ENCODE measurements around the gene CDH13. TPM values are rescaled to one million over a fixed set of nuclear protein-coding genes. Genes with fewer than 3 reads are reported as not detected.

Gene CDH13
- total and polyA plus RNA-seq, 2 experiments from 2014 or later: 1.2 to 1.5 TPM

- TF ChIP-seq CTCF (IDR thresholded peaks at IDR 0.05; ENCODE audit: poor library complexity): no peak
- H4K20me1 ChIP-seq (ENCODE audit: insufficient read depth, poor library complexity, severe bottlenecking): no peaks in the 10 kb centered on the region
- no peak overlapping the region for H3K27ac ChIP-seq
- no peak overlapping the region for H3K4me3 ChIP-seq
- no peaks in the 10 kb centered on the region for H3K9me3 ChIP-seq (ENCODE audit: low read depth)
- WGBS (ENCODE audit: low lambda C conversion rate, missing lambda C conversion rate): 48% methylated on average over 8 of the region's 8 CpGs
- no peaks in the 10 kb centered on the region for H3K79me2 ChIP-seq
- H3K36me3 ChIP-seq (replicated peaks; ENCODE audit: insufficient read depth, low read depth): no peaks in the 10 kb centered on the region
- no peak overlapping the region for H2AFZ ChIP-seq
- H3K9me2 ChIP-seq (replicated peaks; ENCODE audit: insufficient read depth): no peaks in the 10 kb centered on the region
- H3K4me2 ChIP-seq: no peak overlapping the region
- H3K4me1 ChIP-seq (ENCODE audit: insufficient read depth): peaks cover 16% of the 10 kb centered on the region
- DNase-seq (ENCODE audit: low spot score): no peak
- peaks cover 63% of the 10 kb centered on the region for H3K27me3 ChIP-seq
Measured at GRCh38 chr16:82629441-82630027, 2.8 kb downstream of the CDH13 start.

GRCh38 chr16:82630219-82630618 is 3.5 kb downstream of the CDH13 start:
- no peak for DNase-seq (ENCODE audit: low spot score)
- Histone ChIP-seq H4K20me1 (ENCODE audit: insufficient read depth, poor library complexity, severe bottlenecking) (no peaks in the 10 kb centered on the region), H3K4me1 (ENCODE audit: insufficient read depth) (peaks cover 16% of the 10 kb centered on the region), H3K4me3 (no peak overlapping the region), H3K4me2 (no peak overlapping the region), H3K27ac (no peak overlapping the region), H3K9me2 (replicated peaks; ENCODE audit: insufficient read depth) (no peaks in the 10 kb centered on the region), H3K9me3 (ENCODE audit: low read depth) (no peaks in the 10 kb centered on the region), H3K79me2 (no peaks in the 10 kb centered on the region), H3K27me3 (peaks cover 57% of the 10 kb centered on the region), H3K36me3 (replicated peaks; ENCODE audit: insufficient read depth, low read depth) (no peaks in the 10 kb centered on the region), H2AFZ (no peak overlapping the region)
- no peak for TF ChIP-seq CTCF (IDR thresholded peaks at IDR 0.05; ENCODE audit: poor library complexity)
- TF ChIP-seq EZH2 (IDR thresholded peaks at IDR 0.05; ENCODE audit: borderline replicate concordance): no peak
- TF ChIP-seq EZH2phosphoT487 (IDR thresholded peaks at IDR 0.05; ENCODE audit: low read depth, severe bottlenecking, unreplicated experiment): no peak
- WGBS (ENCODE audit: low lambda C conversion rate, missing lambda C conversion rate): 64% methylated on average over 2 of the region's 2 CpGs

- Histone ChIP-seq H4K20me1 (ENCODE audit: insufficient read depth, poor library complexity, severe bottlenecking) (no peaks in the 10 kb centered on the region), H3K27me3 (peaks cover 53% of the 10 kb centered on the region), H3K27ac (no peak overlapping the region), H3K4me3 (no peak overlapping the region), H3K4me2 (no peak overlapping the region), H3K4me1 (ENCODE audit: insufficient read depth) (peaks cover 16% of the 10 kb centered on the region), H3K9me2 (replicated peaks; ENCODE audit: insufficient read depth) (no peaks in the 10 kb centered on the region), H3K36me3 (replicated peaks; ENCODE audit: insufficient read depth, low read depth) (no peaks in the 10 kb centered on the region), H3K9me3 (ENCODE audit: low read depth) (no peaks in the 10 kb centered on the region), H3K79me2 (no peaks in the 10 kb centered on the region), H2AFZ (no peak overlapping the region)
- 71% methylated on average over 3 of the region's 3 CpGs for WGBS (ENCODE audit: low lambda C conversion rate, missing lambda C conversion rate)
- no peak for TF ChIP-seq EZH2phosphoT487 (IDR thresholded peaks at IDR 0.05; ENCODE audit: low read depth, severe bottlenecking, unreplicated experiment)
- TF ChIP-seq CTCF (IDR thresholded peaks at IDR 0.05; ENCODE audit: poor library complexity): peak; percentile 59
- no peak for TF ChIP-seq EZH2 (IDR thresholded peaks at IDR 0.05; ENCODE audit: borderline replicate concordance)
- no peak for DNase-seq (ENCODE audit: low spot score)
Measured at GRCh38 chr16:82630688-82631087, 3.9 kb downstream of the CDH13 start.

All from hepatocyte (in vitro differentiated cells).